ENCODE measurements around the gene SNUPN. TPM values are rescaled to one million over a fixed set of nuclear protein-coding genes. Genes with fewer than 3 reads are reported as not detected.

Gene SNUPN
- total RNA-seq (2014; rRNA removed; shearing (Covaris generic); ENCODE audit: low replicate concordance) = 42.5 and 58.5 TPM in 2 replicates

DNA sequence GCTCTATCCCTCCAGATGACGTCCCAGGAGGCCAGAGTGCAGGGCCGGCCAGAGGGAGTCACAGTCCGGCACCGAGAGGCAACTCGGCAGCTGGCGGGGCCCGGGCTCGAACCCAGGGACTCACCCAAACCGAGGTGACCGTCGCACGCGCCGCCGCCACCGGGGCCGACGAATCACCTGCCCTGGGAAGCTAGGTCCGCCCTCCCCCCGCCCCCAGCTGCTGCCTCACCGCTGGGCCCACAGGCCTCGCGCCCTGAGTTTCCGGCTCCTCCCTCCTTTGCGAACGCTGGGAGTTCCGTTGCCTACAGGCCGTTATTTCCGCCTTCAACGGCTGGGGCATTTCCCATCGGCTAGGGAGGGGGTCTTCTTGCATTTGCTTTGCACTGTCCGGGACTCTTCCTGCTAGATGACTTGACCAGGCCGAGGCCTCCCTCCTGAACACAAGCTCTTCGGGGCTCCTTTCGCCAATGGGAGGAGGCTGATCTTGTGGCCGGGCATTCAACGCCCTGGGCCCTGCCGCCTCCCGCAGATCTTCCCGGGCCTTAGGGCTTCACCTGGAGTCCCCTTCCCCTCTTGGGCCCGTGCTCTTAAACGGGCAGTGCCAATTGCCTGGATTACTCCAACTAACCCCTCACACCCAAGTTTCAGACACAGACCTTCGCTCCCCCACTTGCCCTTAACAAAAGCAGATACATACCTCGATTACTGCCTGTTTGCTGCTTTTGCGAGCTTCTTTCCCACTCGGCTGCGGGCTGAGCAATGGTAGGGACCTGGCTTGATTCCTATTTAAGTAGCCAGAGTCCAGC lies at the start of gene SNUPN:
Gene SNUPN (minus strand): TSS at position 184 of the 806 bp plus-strand sequence. CDS start 4,674 bp downstream, outside the sequence.
- peak; percentile 96 for DNase-seq
- peak within 1 kb of the TSS; percentile 99 for H3K4me3 ChIP-seq
- H3K36me3 ChIP-seq = peaks cover 7% of the 10 kb centered on the region
- H3K9me3 ChIP-seq = no peaks in the 10 kb centered on the region
- H3K27me3 ChIP-seq = no peaks in the 10 kb centered on the region

DNA sequence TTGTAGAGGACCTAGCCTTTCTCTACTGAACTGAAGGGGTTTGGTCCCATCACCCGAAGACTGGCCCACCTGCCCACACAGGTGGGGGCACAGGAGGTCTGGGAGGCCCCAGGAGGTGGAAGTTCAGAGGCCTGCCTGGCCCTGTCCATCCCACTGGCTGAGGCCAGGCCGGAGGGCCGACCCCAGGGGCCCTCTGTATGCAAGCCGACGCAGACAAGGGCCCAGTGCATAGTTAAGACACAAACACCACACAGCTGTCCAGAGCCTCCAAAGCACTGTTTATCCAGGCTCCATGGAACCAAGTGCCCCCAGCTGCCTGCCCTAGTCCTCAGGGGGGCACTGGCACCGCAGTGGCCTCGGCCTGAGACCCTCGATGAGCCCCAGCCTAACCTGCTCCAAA lies 48.8 kb upstream of the SNUPN start:
- Histone ChIP-seq H3K27me3 (no peaks in the 10 kb centered on the region), H3K36me3 (peaks cover 2% of the 10 kb centered on the region; the same call in 1 of the 2 replicates), H3K4me3 (no peak overlapping the region), H3K9me3 (no peaks in the 10 kb centered on the region)
- no peak for DNase-seq

DNA sequence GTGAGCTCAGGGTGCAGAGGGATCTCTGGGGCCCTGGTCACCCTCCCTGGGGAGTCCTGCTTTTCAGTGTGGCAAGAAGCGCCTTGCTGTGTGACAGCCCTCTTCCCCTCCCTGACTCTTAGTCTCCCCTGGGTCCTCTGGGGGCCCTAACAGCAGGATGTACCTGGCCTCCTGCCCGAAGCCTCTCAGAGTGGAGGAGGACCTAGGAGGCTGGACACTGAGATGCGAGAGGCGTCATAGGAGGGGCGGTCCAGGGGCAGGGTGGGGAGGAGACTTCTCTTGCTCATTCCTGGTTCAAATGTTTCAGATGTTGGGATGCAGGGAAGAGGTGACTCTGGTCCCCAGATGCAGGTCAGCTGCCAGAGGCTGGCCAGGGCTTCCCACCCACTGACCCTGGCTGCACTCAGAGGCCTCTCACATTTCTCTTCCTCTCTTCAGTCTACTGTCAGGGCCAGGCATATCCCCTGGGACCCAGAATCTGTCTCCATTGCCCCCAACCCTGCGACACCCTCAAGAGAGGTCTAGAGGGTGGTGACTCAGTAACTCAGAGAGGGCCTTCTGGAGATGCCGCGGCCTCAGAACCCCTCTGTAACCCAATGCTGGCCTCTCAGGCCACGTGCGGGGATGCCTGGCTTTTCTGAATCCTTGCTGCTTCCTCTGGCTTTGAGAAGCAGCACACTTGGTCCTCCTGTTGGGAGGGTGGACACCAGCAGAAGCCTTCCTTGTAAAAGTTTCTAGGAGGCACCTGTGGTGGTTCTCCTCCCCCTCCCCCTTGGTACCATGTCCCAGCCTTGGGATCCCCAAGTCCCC lies 48.1 kb upstream of the SNUPN start:
- no peaks in the 10 kb centered on the region for H3K9me3 ChIP-seq
- no peak overlapping the region for H3K4me3 ChIP-seq
- peaks cover under 1% of the 10 kb centered on the region; the same call in 1 of the 2 replicates for H3K36me3 ChIP-seq
- peak; percentile 64 for DNase-seq
- no peaks in the 10 kb centered on the region for H3K27me3 ChIP-seq

DNA sequence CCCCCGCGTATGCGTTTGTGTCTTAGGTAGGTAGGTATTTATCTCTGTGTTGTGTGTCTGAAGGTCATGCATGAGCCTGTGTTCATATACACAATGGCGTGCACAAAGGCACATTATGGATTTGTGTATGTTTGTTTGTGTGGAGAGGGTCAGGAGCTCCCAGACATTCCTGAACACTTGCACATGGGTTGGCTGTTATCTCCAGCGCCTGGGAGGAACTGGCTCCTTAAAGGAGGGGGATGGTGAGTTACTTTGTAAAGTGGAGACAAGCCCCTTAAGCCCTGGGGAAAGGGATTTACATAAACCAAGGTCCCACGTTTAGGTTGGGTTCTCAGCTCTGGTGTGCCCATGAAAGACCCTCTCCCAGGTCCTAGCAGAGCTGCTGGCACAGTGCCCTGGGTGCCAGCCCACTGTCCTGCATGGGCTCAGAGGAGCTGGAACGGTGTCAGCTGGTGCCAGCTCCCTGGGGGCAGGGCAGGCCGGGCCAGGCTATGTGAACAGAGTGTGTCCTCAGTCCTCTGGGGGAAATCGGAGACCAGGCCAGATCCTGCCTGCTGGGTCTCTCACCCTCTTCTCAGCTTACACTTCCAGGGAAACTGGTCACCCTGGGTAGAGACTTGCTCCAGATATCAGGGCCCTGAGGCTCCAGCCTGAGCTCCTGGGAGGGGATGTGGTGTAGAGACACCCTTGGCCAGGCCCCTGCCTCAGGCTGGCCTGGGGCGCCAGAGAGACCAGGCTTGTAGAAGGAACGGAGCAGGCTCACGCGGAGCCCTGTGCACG lies 47.3 kb upstream of the SNUPN start:
- no peaks in the 10 kb centered on the region; the same call in 1 of the 2 replicates for H3K36me3 ChIP-seq

DNA sequence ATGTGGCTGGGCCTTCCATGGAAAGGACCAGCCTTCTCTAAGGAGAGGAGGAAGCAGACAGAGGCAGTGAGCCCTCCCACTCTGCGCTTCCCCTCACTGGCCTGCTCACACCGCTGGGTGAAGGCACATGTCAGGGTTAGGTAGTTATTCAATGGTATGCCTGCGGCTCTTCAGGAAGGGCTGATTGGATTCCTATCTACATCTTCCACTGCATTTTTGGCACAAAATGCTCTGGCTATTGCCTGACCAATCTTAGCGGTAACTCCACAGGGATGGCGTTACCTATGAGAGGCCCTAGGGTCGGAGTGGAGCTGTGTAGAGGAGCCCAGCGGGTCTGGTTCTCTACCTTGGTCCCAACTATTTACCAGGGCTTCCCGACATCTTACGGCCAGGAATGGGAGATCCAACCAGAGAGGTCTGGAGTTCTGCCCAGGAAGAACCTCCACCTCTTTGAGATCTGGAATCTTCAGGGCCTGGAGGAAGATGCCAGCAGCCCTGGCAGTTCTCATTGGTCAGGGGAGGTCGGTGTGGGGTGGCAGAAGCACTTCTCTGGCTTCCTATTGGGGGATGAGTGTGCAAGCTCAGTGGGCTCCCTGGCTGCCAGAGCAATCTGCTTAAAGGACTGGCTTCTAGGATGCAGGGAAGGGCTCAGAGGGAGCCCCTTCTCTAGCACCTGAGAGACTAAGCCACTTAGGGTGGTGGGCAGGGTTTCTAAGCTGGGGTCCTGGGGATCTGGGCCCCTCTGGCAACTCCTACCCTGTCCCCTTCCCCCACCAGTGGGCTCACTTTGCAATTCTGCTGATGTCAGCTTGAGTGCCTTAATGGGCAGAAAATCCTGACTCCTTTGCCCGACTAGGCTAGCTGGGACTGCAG lies 46.4 kb upstream of the SNUPN start:
- H3K9me3 ChIP-seq = no peaks in the 10 kb centered on the region
- no peaks in the 10 kb centered on the region for H3K27me3 ChIP-seq
- H3K4me3 ChIP-seq = no peak overlapping the region
- DNase-seq = peak; percentile 61
- H3K36me3 ChIP-seq = no peaks in the 10 kb centered on the region; the same call in 1 of the 2 replicates

More for the DNA sequence above, 47.3 kb upstream of the SNUPN start:
- peak; percentile 84 for DNase-seq
- Histone ChIP-seq H3K27me3 (no peaks in the 10 kb centered on the region), H3K4me3 (no peak overlapping the region), H3K9me3 (no peaks in the 10 kb centered on the region)

DNA sequence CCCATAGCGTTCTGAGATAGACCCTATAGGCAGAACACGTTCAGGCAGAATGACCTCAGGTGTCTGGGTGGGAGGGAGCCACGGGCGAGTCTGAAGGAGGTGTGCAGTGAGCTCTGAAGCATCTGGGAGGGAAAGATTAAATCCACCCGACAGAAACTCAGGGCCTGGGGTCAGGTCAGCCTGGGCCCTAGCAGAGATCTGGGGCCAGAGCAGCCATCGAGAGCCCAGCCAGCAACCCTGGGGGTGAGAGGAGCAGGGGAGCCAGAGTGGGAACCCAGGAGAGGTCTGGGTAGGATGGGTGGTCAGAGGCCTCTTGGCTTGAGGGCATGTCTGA lies 44.3 kb upstream of the SNUPN start:
- no peaks in the 10 kb centered on the region for H3K9me3 ChIP-seq
- no peak for DNase-seq
- no peaks in the 10 kb centered on the region for H3K27me3 ChIP-seq
- no peak overlapping the region for H3K4me3 ChIP-seq
- H3K36me3 ChIP-seq = peaks cover 4% of the 10 kb centered on the region

DNA sequence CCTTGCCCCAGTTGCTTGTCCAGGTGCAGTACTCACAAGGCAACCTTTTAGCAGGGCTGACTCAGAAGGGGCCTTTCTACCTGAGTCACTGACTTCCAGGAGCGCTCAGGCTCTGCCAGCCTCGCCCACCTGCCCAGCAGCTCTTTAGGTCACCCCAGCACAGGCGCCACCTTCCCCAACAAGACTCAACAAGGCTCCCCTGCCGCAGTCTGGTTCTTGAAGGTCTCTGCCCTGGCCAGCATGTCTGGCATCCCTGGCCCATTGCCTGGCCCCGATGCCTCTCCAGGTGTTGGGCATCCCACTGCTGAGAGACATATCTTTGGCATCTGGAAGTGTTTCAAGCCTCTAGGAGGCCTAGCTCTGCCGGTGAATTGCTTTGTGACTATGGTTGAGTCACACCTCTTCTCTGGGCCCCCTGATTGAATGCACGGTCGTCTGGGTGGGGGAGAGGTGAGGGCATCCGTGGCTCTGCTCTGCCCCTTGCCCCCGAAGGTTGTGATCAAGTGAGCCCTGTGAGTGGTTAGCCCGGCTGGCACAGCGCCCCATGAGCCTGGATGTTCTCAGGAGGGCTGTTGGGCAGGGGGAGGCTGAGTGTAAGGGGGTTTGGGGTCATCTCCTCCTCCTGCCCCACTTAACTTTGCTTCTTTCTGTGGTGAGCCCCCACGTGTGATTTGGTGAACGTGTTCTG lies 43.8 kb upstream of the SNUPN start:
- Histone ChIP-seq H3K4me3 (no peak overlapping the region), H3K9me3 (no peaks in the 10 kb centered on the region), H3K36me3 (peaks cover 4% of the 10 kb centered on the region), H3K27me3 (no peaks in the 10 kb centered on the region)
- peak; percentile 45 for DNase-seq

DNA sequence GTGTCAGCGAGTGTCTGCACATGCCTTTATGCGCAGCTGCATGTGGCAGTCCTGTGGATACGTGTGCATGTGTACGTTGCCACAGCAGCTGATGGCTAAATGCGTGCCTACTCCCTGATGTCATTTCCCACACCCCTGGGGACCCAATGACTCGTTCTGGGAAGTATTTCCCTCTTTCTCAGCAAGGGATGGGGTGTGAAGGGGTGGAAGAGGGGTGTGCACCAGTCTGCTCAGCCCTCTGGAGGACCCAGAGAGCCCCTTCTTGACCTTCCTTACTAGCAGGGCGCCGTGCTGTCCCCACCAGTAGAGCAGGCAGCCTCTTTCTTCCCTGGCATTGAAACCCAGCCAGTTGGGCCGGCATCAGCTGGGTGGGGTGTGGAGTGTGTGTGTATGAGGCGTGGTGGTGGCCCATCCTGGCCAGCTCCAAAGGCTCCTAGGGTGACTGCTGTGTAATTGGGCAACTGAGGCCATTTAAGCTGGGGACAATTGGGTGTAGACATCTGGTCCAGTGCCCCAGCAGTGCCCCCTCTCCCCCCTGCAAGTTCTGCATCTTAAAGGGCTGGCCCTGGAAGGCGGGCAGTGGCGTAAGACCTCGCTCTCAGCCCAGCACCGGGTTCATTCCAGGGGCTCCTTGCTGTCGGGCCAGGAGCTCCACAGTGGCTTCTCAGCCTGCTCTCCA lies 41.4 kb upstream of the SNUPN start:
- Histone ChIP-seq H3K27me3 (no peaks in the 10 kb centered on the region), H3K4me3 (no peak overlapping the region), H3K36me3 (peaks cover 4% of the 10 kb centered on the region), H3K9me3 (no peaks in the 10 kb centered on the region)
- peak; percentile 96 for DNase-seq

DNA sequence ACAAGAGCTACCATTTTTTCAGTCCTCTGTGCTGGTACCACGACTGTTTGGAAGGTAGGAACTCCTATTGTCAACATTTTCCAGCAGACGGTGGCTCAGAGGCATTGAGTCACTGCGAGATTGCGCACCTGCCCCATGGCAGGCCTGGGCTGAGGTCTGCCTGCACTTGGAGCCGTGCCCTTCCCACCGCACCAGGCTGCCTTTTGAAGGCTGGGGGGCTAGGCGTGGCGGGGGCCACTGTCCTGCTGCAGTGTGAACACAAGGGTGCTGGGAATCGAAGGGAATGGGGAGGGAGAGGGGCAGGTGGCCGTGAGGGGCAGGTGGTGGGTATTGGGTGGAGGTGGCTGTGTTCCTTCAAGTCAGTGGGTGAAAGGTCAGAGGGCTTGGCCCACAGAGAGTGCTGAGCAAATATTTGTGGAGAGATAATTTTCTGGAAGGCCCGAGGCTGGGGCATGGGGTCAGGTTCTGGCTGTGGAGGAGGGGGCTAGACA lies 38.5 kb upstream of the SNUPN start:
- no peaks in the 10 kb centered on the region for H3K9me3 ChIP-seq
- DNase-seq = no peak
- peaks cover 16% of the 10 kb centered on the region for H3K36me3 ChIP-seq
- H3K27me3 ChIP-seq = no peaks in the 10 kb centered on the region
- no peak overlapping the region for H3K4me3 ChIP-seq

DNA sequence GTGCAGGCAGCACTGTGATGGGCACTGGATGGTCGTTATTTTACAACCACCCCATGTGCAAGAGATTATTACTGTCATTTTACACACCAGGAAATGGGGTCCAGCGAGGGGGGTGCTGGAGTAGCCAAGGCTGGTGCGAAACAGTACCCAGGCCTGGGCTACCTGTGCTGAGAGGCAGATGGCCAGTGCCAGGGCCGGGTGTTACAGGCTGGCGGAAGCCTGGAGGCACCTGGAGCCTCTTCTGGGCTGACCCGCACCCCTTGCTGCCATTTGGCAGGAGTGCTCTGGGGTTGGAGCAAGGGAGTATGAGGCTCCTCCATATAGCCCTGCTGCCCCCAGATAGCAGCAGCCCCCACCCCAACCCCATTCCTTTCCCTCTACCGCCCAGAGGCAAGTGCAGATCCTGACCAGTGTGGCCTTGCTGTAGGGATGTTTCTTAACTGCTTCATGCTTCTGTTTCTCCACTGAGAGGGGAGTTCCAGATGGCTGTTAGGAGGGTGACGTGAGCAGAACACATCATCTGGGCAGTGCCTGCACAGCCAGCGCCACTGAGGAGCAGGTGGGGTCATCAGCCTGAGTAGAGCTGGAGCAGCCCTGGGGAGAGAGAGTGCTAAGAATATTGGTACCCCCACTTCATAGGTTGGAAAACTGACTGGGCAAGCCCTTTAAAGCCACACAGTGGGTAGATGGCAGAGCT lies 37.4 kb upstream of the SNUPN start:
- no peak for DNase-seq
- Histone ChIP-seq H3K9me3 (no peaks in the 10 kb centered on the region), H3K27me3 (no peaks in the 10 kb centered on the region), H3K36me3 (peaks cover 21% of the 10 kb centered on the region), H3K4me3 (no peak overlapping the region)

DNA sequence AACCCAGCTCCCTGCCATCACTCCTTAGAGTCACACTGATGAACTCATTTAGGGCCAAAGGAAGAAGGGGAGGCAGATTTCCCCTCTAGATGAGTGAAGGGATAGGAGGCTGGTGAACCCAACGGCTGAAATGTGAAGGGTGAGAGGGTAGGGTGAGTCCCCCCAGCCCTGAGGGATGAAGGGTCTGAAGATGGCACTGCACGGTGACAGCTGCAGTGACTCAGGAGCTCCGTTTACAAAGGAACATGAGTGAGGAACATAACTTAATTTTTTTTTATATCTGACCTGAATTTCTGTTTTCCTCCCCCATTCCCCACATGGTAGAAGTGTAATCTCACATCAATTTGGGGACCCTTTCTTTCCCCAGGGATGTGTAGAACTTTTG lies 36.2 kb upstream of the SNUPN start:
- no peak for DNase-seq
- H3K27me3 ChIP-seq = no peaks in the 10 kb centered on the region
- H3K9me3 ChIP-seq = no peaks in the 10 kb centered on the region
- H3K4me3 ChIP-seq = no peak overlapping the region
- peaks cover 24% of the 10 kb centered on the region for H3K36me3 ChIP-seq

DNA sequence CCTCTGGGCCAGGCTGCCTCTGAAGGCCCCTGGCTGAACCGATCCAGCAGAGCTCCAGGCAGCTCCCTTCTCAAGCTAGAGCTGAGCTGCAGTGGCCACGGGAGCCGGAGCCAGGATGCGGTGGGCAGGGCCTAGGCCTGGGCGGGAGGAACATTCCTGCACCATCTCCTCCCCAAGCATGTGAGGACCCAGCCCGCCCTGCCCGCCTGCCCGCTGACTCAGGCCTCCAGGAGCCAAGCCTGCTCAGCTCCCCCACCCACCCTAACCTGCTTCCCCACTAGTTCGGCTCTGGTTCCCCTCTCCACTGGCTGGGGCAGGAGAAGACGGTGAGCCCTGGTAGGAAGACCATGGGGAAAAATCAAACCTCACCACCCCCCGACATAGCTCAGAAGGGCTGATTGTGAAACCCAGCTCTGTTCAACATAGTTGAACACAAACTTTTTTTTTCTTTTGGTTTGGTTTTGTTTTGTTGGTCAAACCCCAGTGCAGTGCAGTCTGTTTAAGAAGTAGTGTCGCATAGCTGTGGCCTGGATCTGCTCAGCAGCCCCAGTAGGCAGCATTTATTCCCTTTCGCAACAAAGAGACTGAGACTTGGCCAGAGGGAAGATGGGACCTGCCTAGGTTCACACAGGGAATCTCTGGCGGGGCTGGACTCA lies 35.7 kb upstream of the SNUPN start:
- DNase-seq = peak; percentile 98
- Histone ChIP-seq H3K9me3 (no peaks in the 10 kb centered on the region), H3K36me3 (peaks cover 24% of the 10 kb centered on the region), H3K27me3 (no peaks in the 10 kb centered on the region), H3K4me3 (no peak overlapping the region)

DNA sequence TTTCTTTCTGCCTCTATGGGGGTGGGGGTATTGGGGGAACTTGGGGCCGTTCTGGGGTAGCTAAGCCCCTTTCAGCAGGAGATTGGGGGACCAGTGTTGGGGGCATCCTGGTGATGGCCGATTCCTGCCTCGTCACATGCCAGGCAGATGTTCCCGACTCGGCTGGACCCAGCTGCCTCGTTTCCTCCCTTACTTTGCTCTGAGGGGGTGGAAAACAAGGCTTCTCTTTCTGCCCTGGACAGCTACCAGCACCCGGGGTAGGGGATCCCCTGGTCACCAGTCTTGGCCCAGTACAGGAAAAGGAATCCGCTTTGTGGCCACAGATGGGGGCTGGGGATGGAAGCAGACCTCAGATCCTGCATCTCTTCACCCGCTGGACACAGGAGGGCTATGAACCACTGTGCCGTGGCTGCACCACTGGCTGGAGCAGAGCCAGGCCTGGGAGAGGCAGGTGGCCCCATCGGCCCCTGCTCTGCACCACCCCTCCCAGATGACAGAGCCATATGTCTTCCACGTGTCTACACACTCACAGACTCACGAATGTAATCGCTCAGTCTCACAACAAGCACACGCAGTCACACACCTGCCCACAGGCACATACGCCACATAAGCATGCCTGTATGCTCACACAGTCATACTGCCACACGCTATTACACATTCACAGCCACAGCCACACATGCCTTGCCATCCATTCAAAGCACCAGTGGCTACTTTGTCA lies 34.6 kb upstream of the SNUPN start:
- H3K36me3 ChIP-seq = peaks cover 24% of the 10 kb centered on the region
- no peak overlapping the region for H3K4me3 ChIP-seq
- no peaks in the 10 kb centered on the region for H3K27me3 ChIP-seq
- no peaks in the 10 kb centered on the region for H3K9me3 ChIP-seq
- DNase-seq = no peak
